ENCODE results near the gene FXYD3. TPM values are rescaled to one million over a fixed set of nuclear protein-coding genes. Genes with fewer than 3 reads are reported as not detected.
"Not testable (repeated sequence)": the region's sequence is repeated elsewhere in the genome, so short reads cannot be mapped to it uniquely, and the experiment has no call there.

FXYD3 gene
- total and polyA plus RNA-seq, 2 experiments from 2014 or later = 225 to 542 TPM

DNA sequence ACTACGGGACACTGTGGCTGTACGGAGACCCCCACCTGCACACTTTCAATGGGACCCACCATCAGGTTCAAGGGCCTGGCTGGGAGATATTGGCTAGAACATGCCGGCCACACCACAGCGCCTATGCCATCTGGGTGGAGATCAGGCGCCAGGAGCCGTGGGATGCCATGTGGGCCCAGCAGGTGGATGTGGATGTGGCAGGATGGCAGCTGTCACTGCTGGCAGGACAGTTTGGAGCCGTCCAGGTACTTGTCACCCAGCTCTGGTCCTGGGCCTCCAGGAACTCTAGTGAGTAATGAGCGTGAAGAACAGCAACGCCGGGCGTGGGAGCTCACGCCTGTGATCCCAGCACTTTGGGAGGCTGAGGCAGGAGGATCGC lies 15.7 kb upstream of the FXYD3 start:
- no peak overlapping the region for H3K4me2 ChIP-seq
- 95% methylated on average over 13 of the region's 13 CpGs for WGBS (ENCODE audit: low lambda C conversion rate, missing lambda C conversion rate)
- H4K20me1 ChIP-seq (ENCODE audit: insufficient read depth, poor library complexity, severe bottlenecking) = no peaks in the 10 kb centered on the region
- H3K27me3 ChIP-seq = no peaks in the 10 kb centered on the region
- no peaks in the 10 kb centered on the region for H3K9me2 ChIP-seq (replicated peaks; ENCODE audit: insufficient read depth)
- H3K79me2 ChIP-seq = no peaks in the 10 kb centered on the region
- no peak overlapping the region for H3K4me3 ChIP-seq
- H3K4me1 ChIP-seq (ENCODE audit: insufficient read depth) = peaks cover 1% of the 10 kb centered on the region
- no peak for DNase-seq (ENCODE audit: low spot score)
- no peaks in the 10 kb centered on the region for H3K36me3 ChIP-seq (replicated peaks; ENCODE audit: insufficient read depth, low read depth)
- TF ChIP-seq EZH2phosphoT487 (IDR thresholded peaks at IDR 0.05; ENCODE audit: low read depth, severe bottlenecking, unreplicated experiment) = no peak
- TF ChIP-seq, protein P1, sequence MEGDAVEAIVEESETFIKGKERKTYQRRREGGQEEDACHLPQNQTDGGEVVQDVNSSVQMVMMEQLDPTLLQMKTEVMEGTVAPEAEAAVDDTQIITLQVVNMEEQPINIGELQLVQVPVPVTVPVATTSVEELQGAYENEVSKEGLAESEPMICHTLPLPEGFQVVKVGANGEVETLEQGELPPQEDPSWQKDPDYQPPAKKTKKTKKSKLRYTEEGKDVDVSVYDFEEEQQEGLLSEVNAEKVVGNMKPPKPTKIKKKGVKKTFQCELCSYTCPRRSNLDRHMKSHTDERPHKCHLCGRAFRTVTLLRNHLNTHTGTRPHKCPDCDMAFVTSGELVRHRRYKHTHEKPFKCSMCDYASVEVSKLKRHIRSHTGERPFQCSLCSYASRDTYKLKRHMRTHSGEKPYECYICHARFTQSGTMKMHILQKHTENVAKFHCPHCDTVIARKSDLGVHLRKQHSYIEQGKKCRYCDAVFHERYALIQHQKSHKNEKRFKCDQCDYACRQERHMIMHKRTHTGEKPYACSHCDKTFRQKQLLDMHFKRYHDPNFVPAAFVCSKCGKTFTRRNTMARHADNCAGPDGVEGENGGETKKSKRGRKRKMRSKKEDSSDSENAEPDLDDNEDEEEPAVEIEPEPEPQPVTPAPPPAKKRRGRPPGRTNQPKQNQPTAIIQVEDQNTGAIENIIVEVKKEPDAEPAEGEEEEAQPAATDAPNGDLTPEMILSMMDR (IDR thresholded peaks at IDR 0.05; ENCODE audit: poor library complexity) = no peak
- no peak for TF ChIP-seq EZH2 (IDR thresholded peaks at IDR 0.05; ENCODE audit: borderline replicate concordance)
- H3K27ac ChIP-seq = no peak overlapping the region
- no peak overlapping the region for H2AFZ ChIP-seq
- H3K9me3 ChIP-seq (ENCODE audit: low read depth) = no peaks in the 10 kb centered on the region

DNA sequence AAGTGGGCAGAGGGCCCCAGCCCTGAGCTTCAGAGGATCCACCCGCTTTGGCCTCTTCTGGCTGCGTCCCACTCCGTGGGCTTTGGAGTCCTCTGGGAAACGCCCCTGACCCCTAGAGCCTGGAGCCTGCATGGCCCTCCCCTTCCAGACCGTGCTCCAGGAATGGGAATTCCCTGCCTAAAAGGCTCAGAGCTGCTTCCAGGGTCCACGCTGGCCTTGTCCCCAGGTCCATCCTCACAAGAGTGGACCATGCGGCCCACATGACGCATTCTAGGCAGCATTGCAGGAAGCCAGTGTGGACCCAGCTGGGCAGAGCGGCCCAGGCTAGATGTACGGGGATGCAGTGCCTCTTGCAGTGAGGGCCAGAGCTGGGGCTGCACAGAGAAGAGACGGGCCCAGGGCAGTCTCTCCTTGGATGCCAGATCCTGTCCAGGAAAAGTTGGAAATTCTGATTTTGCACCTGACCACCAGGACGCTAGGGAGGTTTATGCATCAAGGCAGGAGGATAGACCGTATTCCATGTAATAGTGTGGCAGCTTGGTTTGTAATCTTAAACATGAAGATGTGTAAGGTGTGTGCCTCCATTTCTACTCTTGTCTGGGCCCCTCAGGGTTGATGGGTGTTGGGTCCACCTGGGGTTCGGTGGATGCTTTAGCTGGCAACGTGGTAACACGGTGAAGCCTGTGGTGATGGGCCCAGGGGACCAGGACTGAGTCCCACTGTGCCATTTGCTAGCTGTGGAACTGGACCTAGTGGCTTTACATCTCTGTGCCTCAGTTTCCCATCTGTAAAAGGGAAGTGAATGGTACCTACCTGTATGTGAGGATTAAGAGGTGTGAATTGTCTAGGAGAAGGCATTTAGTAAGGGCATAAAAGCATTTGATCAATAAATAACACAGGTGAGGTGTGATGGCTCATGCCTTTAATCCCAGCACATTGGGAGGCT lies 14.8 kb upstream of the FXYD3 start:
- DNase-seq (ENCODE audit: low spot score) = no peak
- H2AFZ ChIP-seq = no peak overlapping the region
- no peak overlapping the region for H3K4me3 ChIP-seq

DNA sequence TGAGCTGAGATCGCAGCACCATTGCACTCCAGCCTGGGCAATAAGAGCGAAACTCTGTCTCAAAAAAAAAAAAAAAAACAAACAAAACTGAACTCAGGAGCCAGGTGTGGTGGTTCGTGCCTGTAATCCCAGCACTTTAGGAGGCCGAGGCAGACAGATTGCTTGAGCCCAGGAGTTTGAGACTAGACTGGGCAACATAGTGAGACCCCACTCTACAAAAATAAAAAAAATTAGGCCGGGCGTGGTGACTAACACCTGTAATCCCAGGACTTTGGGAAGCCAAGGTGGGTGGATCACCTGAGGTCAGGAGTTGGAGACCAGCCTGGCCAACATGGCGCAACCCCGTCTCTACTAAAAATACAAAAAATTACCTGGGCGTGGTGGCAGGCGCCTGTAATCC lies 13.7 kb upstream of the FXYD3 start:
- not testable (repeated sequence) for H3K36me3 ChIP-seq (replicated peaks; ENCODE audit: insufficient read depth, low read depth); H3K27ac ChIP-seq; H3K9me3 ChIP-seq (ENCODE audit: low read depth); H3K4me3 ChIP-seq; H3K79me2 ChIP-seq; DNase-seq (ENCODE audit: low spot score); H2AFZ ChIP-seq; H3K27me3 ChIP-seq; H3K4me1 ChIP-seq (ENCODE audit: insufficient read depth); H3K9me2 ChIP-seq (replicated peaks; ENCODE audit: insufficient read depth); H3K4me2 ChIP-seq; H4K20me1 ChIP-seq (ENCODE audit: insufficient read depth, poor library complexity, severe bottlenecking)
- 97% methylated on average over 10 of the region's 10 CpGs for WGBS (ENCODE audit: low lambda C conversion rate, missing lambda C conversion rate)

More for the DNA sequence above, 14.8 kb upstream of the FXYD3 start:
- TF ChIP-seq EZH2 (IDR thresholded peaks at IDR 0.05; ENCODE audit: borderline replicate concordance) (no peak), EZH2phosphoT487 (IDR thresholded peaks at IDR 0.05; ENCODE audit: low read depth, severe bottlenecking, unreplicated experiment) (no peak)
- TF ChIP-seq, protein P1 (IDR thresholded peaks at IDR 0.05; ENCODE audit: poor library complexity) = no peak
- Histone ChIP-seq H3K9me3 (ENCODE audit: low read depth) (no peaks in the 10 kb centered on the region), H3K9me2 (replicated peaks; ENCODE audit: insufficient read depth) (no peaks in the 10 kb centered on the region), H4K20me1 (ENCODE audit: insufficient read depth, poor library complexity, severe bottlenecking) (no peaks in the 10 kb centered on the region), H3K36me3 (replicated peaks; ENCODE audit: insufficient read depth, low read depth) (no peaks in the 10 kb centered on the region), H3K27ac (no peak overlapping the region), H3K27me3 (no peaks in the 10 kb centered on the region), H3K79me2 (no peaks in the 10 kb centered on the region), H3K4me1 (ENCODE audit: insufficient read depth) (no peaks in the 10 kb centered on the region), H3K4me2 (no peak overlapping the region)
- WGBS (ENCODE audit: low lambda C conversion rate, missing lambda C conversion rate) = 76% methylated on average over 16 of the region's 16 CpGs

DNA sequence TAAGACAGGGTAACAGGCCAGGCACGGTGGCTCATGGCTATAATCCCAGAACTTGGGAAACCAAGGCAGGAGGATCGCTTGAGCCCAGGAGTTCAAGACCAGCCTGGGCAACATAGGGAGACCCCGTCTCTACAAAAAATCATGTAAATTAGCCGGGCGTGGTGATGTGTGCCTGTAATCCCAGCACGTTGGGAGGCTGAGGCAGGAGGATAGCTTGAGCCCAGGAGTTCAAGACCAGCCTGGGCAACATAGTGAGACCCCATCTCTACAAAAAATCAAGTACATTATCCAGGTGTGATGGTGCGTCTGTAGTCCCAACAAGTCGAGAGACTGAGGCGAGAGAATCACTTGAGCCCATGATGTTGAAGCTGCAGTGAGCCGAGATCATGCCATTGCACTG lies 12.0 kb upstream of the FXYD3 start:
- H3K9me3 ChIP-seq (ENCODE audit: low read depth); H3K36me3 ChIP-seq (replicated peaks; ENCODE audit: insufficient read depth, low read depth); H3K79me2 ChIP-seq; H3K27me3 ChIP-seq; H3K27ac ChIP-seq; H3K4me1 ChIP-seq (ENCODE audit: insufficient read depth); H3K4me2 ChIP-seq; H2AFZ ChIP-seq; DNase-seq (ENCODE audit: low spot score); H4K20me1 ChIP-seq (ENCODE audit: insufficient read depth, poor library complexity, severe bottlenecking); H3K9me2 ChIP-seq (replicated peaks; ENCODE audit: insufficient read depth); H3K4me3 ChIP-seq: not testable (repeated sequence)
- WGBS (ENCODE audit: low lambda C conversion rate, missing lambda C conversion rate) = 79% methylated on average over 10 of the region's 10 CpGs
